Measurements from ENCODE around the gene ENOPH1. TPM values are rescaled to one million over a fixed set of nuclear protein-coding genes. Genes with fewer than 3 reads are reported as not detected.

Gene ENOPH1
- total and polyA plus RNA-seq, 9 of the 15 experiments (the other 6 are each of a cell fraction or from before 2014, with no cell fraction given): 29.8 to 71.4 (median 48.9) TPM

- no peak for TF ChIP-seq POLR2AphosphoS5 (IDR thresholded peaks at IDR 0.05; ENCODE audit: control insufficient read depth, insufficient read depth, low read depth, low read length)
- no peak for TF ChIP-seq NR0B1 (IDR thresholded peaks at IDR 0.05; ENCODE audit: partially characterized antibody)
- TF ChIP-seq, protein P1, sequence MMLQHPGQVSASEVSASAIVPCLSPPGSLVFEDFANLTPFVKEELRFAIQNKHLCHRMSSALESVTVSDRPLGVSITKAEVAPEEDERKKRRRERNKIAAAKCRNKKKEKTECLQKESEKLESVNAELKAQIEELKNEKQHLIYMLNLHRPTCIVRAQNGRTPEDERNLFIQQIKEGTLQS (IDR thresholded peaks at IDR 0.05): no peak
- TF ChIP-seq, protein P1 (CRISPR knock-in tag; conservative IDR thresholded peaks at IDR 0.05): no peak
- no peak for TF ChIP-seq NR4A1 (CRISPR knock-in tag; IDR thresholded peaks at IDR 0.05)
- TF ChIP-seq NR4A1 (tag; IDR thresholded peaks at IDR 0.05): 0 out of 2 replicates have a peak, but pooled peaks have one; percentile 11
- TF ChIP-seq, protein P2, sequence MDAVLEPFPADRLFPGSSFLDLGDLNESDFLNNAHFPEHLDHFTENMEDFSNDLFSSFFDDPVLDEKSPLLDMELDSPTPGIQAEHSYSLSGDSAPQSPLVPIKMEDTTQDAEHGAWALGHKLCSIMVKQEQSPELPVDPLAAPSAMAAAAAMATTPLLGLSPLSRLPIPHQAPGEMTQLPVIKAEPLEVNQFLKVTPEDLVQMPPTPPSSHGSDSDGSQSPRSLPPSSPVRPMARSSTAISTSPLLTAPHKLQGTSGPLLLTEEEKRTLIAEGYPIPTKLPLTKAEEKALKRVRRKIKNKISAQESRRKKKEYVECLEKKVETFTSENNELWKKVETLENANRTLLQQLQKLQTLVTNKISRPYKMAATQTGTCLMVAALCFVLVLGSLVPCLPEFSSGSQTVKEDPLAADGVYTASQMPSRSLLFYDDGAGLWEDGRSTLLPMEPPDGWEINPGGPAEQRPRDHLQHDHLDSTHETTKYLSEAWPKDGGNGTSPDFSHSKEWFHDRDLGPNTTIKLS (IDR thresholded peaks at IDR 0.05; ENCODE audit: borderline replicate concordance, low read depth): 0 out of 2 replicates have a peak, but pooled peaks have one; percentile 19
- TF ChIP-seq ZNF76 (CRISPR knock-in tag; IDR thresholded peaks at IDR 0.05; ENCODE audit: borderline replicate concordance): peak; percentile 31; the same call in 1 of the 2 replicates
- TF ChIP-seq FOSL1 (tag; conservative IDR thresholded peaks at IDR 0.05): no peak; the same call in none of the 2 replicates
- no peak for TF ChIP-seq YBX1 (IDR thresholded peaks at IDR 0.05)
- TF ChIP-seq, protein P3, sequence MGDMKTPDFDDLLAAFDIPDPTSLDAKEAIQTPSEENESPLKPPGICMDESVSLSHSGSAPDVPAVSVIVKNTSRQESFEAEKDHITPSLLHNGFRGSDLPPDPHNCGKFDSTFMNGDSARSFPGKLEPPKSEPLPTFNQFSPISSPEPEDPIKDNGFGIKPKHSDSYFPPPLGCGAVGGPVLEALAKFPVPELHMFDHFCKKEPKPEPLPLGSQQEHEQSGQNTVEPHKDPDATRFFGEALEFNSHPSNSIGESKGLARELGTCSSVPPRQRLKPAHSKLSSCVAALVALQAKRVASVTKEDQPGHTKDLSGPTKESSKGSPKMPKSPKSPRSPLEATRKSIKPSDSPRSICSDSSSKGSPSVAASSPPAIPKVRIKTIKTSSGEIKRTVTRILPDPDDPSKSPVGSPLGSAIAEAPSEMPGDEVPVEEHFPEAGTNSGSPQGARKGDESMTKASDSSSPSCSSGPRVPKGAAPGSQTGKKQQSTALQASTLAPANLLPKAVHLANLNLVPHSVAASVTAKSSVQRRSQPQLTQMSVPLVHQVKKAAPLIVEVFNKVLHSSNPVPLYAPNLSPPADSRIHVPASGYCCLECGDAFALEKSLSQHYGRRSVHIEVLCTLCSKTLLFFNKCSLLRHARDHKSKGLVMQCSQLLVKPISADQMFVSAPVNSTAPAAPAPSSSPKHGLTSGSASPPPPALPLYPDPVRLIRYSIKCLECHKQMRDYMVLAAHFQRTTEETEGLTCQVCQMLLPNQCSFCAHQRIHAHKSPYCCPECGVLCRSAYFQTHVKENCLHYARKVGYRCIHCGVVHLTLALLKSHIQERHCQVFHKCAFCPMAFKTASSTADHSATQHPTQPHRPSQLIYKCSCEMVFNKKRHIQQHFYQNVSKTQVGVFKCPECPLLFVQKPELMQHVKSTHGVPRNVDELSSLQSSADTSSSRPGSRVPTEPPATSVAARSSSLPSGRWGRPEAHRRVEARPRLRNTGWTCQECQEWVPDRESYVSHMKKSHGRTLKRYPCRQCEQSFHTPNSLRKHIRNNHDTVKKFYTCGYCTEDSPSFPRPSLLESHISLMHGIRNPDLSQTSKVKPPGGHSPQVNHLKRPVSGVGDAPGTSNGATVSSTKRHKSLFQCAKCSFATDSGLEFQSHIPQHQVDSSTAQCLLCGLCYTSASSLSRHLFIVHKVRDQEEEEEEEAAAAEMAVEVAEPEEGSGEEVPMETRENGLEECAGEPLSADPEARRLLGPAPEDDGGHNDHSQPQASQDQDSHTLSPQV (IDR thresholded peaks at IDR 0.05): no peak
- TF ChIP-seq TCF7 (IDR thresholded peaks at IDR 0.05; ENCODE audit: borderline replicate concordance): no peak
- peak; percentile 34; the same call in 1 of the 2 replicates for TF ChIP-seq RBM14 (IDR thresholded peaks at IDR 0.05; ENCODE audit: borderline replicate concordance, insufficient read depth, low read depth, low read length)
- TF ChIP-seq HBP1 (CRISPR knock-in tag; IDR thresholded peaks at IDR 0.05): no peak
- no peak for TF ChIP-seq RAD51 (IDR thresholded peaks at IDR 0.05; ENCODE audit: borderline replicate concordance, low read depth)
- no peak for TF ChIP-seq ZNF561 (CRISPR knock-in tag; conservative IDR thresholded peaks at IDR 0.05)
- no peak for TF ChIP-seq POLR2B (IDR thresholded peaks at IDR 0.05; ENCODE audit: low read depth, partially characterized antibody)
- peak; percentile 35 for TF ChIP-seq NFRKB (IDR thresholded peaks at IDR 0.05; ENCODE audit: low read depth)
- TF ChIP-seq EP400 (IDR thresholded peaks at IDR 0.05): no peak
These were observed 630 bp upstream of the ENOPH1 start (continued) for GRCh38 chr4:82429728-82430192.
